H1 (cell line): ENCODE data around the gene CTXN1. TPM values are rescaled to one million over a fixed set of nuclear protein-coding genes. Genes with fewer than 3 reads are reported as not detected.

Experiments
- BCL11A ChIP-seq, 2 experiments: IDR thresholded peaks; one replicate each; pipeline ENCODE4 v1.6.1; 2011; ENCODE audit warnings: low read depth in 2 of 2, low read length in 2 of 2, mild to moderate bottlenecking in 2 of 2
- BRCA1 ChIP-seq: IDR thresholded peaks from 2 replicates; pipeline ENCODE4 v1.6.1; 2012; ENCODE audit warnings: low read depth, low read length, improper control_type of control experiment
- CBX5 ChIP-seq: fragments of 300-800, 300-1000 bp; sonication (generic); IDR thresholded peaks from 2 replicates; pipeline ENCODE4 v1.7.1; 2016; ENCODE audit warnings: antibody characterized with exemption, low read length, low read depth
- CHD2 ChIP-seq: IDR thresholded peaks from 2 replicates; pipeline ENCODE4 v1.6.1; 2012; ENCODE audit warnings: low read length, improper control_type of control experiment
- EGR1 ChIP-seq: IDR thresholded peaks from 2 replicates; pipeline ENCODE4 v1.6.1; 2011; ENCODE audit warnings: low read depth, low read length, borderline replicate concordance
- EP300 ChIP-seq, 2 experiments: IDR thresholded peaks; 1 replicate in 1 of 2; 2 replicates in 1 of 2; pipeline ENCODE4 v1.6.1; 2011 to 2012; ENCODE audit warnings: low read depth in 2 of 2, low read length in 2 of 2, mild to moderate bottlenecking in 2 of 2, borderline replicate concordance in 1 of 2, inconsistent platforms in 1 of 2, moderate library complexity in 1 of 2
- GABPA ChIP-seq: IDR thresholded peaks from 2 replicates; pipeline ENCODE4 v1.6.1; 2011; ENCODE audit warnings: mild to moderate bottlenecking, low read length, moderate library complexity, borderline replicate concordance; ENCODE audit not compliant: insufficient read depth
- KDM4A ChIP-seq: IDR thresholded peaks from one replicate; pipeline ENCODE4 v1.7.1; 2012; ENCODE audit warnings: low read depth, mild to moderate bottlenecking, moderate library complexity, low read length, inconsistent platforms; ENCODE audit not compliant: severe bottlenecking
- KDM5A ChIP-seq: fragments of 200-600 bp; IDR thresholded peaks from 2 replicates; pipeline ENCODE4 v1.7.1; 2012; ENCODE audit warnings: mild to moderate bottlenecking, low read length, inconsistent platforms, mixed read lengths
- MAFK ChIP-seq: IDR thresholded peaks from 2 replicates; pipeline ENCODE4 v1.6.1; 2012; ENCODE audit warnings: low read depth, mild to moderate bottlenecking, improper control_type of control experiment, low read length
- PHF8 ChIP-seq: fragments of 200-600 bp; sonication (generic); conservative IDR thresholded peaks from 2 replicates; pipeline ENCODE4 v1.7.1; 2012; ENCODE audit warnings: low read depth, mild to moderate bottlenecking, inconsistent platforms, low read length, moderate library complexity
- POLR2A ChIP-seq, 2 experiments: IDR thresholded peaks; 1 replicate in 1 of 2; 2 replicates in 1 of 2; pipeline ENCODE4 v1.6.1; 2011; ENCODE audit warnings: low read depth in 2 of 2, low read length in 2 of 2, mild to moderate bottlenecking in 2 of 2; ENCODE audit errors: control extremely low read depth in 1 of 2
- RAD21 ChIP-seq, 2 experiments: IDR thresholded peaks in 1 of 2; conservative IDR thresholded peaks in 1 of 2; 2 replicates each; pipeline ENCODE4 v1.6.1; 2011; ENCODE audit warnings: low read depth in 2 of 2, low read length in 2 of 2, improper control_type of control experiment in 1 of 2, inconsistent platforms in 1 of 2, mild to moderate bottlenecking in 1 of 2, moderate library complexity in 1 of 2
- RBBP5 ChIP-seq: IDR thresholded peaks from 2 replicates; pipeline ENCODE4 v1.7.1; 2012; ENCODE audit warnings: low read depth, mild to moderate bottlenecking, inconsistent platforms, low read length, moderate library complexity, borderline replicate concordance
- SIN3A ChIP-seq, 2 experiments: IDR thresholded peaks in 1 of 2; conservative IDR thresholded peaks in 1 of 2; 2 replicates each; pipeline ENCODE4 v1.6.1; 2011 to 2012; ENCODE audit warnings: low read length in 2 of 2, improper control_type of control experiment in 1 of 2, low read depth in 1 of 2, mild to moderate bottlenecking in 1 of 2
- SP1 ChIP-seq: IDR thresholded peaks from 2 replicates; pipeline ENCODE4 v1.6.1; 2011; ENCODE audit warnings: low read depth, low read length
- SP2 ChIP-seq: IDR thresholded peaks from 2 replicates; pipeline ENCODE4 v1.6.1; 2012; ENCODE audit warnings: mild to moderate bottlenecking, low read length, inconsistent platforms
- SP4 ChIP-seq: IDR thresholded peaks from 2 replicates; pipeline ENCODE4 v1.6.1; 2012; ENCODE audit warnings: low read length, inconsistent platforms
- SRF ChIP-seq: IDR thresholded peaks from 2 replicates; pipeline ENCODE4 v1.6.1; 2011; ENCODE audit warnings: mild to moderate bottlenecking, low read depth, low read length, moderate library complexity
- TAF1 ChIP-seq: IDR thresholded peaks from 2 replicates; pipeline ENCODE4 v1.6.1; 2011; ENCODE audit warnings: mild to moderate bottlenecking, low read depth, low read length
- TCF12 ChIP-seq: IDR thresholded peaks from 2 replicates; pipeline ENCODE4 v1.6.1; 2011; ENCODE audit warnings: low read depth, mild to moderate bottlenecking, low read length
- TEAD4 ChIP-seq: IDR thresholded peaks from 2 replicates; pipeline ENCODE4 v1.6.1; 2012; ENCODE audit warnings: low read depth, low read length, inconsistent platforms, mixed read lengths
- YY1 ChIP-seq: IDR thresholded peaks from 2 replicates; pipeline ENCODE4 v1.6.1; 2011; ENCODE audit warnings: low read depth, mild to moderate bottlenecking, low read length
- polyA plus RNA-seq, 7 experiments: library from polyadenylated mRNA; depleted of rRNA in 3 of 7; stranded (reverse) in 5 of 7; unstranded in 2 of 7; fragments of >200 nt in 5 of 7; fragments of 200-250 nt in 2 of 7; gene quantifications; 1 replicate in 5 of 7; 2 replicates in 1 of 7; 4 replicates in 1 of 7; pipeline versions ENCODE4 v1.2.1 to v1.2.3, GENCODE V29; 2011 to 2013; ENCODE audit warnings: missing spikeins in 2 of 7, mixed read lengths in 2 of 7
- total RNA-seq: library from RNA; stranded (reverse); fragmentation: NEBNext Ultra II Directional; extraction: Animal tissue kit (Norgen Biotek cat#: 25700); gene quantifications from 2 replicates; pipeline ENCODE4 v1.2.1, GENCODE V29; 2021
- TF ChIP-seq, protein P1 (sequence below): IDR thresholded peaks from 2 replicates; pipeline ENCODE4 v1.6.1; 2012; ENCODE audit warnings: inconsistent platforms

CTXN1 gene
- total and polyA plus RNA-seq, 2 of the 8 experiments (the other 6 are each of a cell fraction or from before 2014, with no cell fraction given) = 16.4 to 58.0 TPM

DNA sequence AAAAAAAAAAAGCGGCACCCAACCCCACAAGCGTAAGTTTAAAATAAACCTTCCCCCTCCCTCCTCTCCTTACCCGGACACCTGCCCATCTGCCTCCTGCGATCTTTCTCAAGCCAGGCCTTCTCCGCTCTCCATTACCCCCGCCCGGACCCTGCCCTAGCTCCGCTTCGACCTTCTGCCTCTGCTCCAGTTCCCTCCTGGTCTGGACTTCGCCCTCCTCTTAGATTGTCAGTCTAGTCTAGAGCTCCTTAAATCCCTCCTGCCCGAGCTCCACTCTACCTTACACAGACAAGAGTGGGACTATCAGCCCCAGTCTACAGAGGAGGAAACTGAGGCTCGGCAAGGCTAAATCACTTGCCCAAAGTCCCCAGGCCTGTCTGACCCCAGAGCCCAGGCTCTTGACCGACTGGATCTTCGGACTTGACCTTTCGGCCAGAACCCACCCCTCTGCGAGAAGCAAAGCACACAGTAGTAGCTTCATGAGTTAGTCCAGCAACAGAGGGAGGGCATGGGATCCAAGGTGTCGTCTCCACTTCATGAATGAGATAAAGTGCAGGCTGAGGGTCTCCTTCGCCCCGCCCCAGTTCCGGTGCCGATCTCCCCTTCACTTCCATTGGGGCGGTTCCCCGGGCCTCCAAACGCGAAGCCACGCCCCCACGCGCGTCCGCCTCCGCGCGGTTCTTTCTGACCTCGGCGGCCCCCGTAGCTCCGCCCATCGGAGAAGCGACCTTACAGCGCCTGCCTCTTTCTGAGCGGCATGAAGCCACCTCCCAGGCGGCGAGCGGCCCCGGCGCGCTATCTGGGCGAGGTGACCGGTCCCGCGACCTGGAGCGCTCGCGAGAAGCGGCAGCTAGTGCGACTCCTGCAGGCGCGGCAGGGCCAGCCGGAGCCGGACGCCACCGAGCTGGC lies 6.1 kb downstream of the CTXN1 start, which contains the start of gene SNAPC2 (continued):
- TF ChIP-seq TEAD4 (no peak), CHD2 (peak; percentile 87), YY1 (no peak), KDM5A (no peak), MAFK (no peak), RBBP5 (no peak), PHF8 (peak; percentile 68), SP2 (no peak), POLR2A (IDR thresholded peaks at IDR 0.05; ENCODE audit: control extremely low read depth in 1 of 2, low read depth in 2 of 2, low read length in 2 of 2) (peak in 1 of 2 experiments; percentile 35; a peak in 1 of 3 replicates), TCF12 (no peak), BRCA1 (peak; percentile 40; the same call in 1 of the 2 replicates), RAD21 (IDR thresholded peaks at IDR 0.05 in 1 of 2, conservative IDR thresholded peaks at IDR 0.05 in 1 of 2; ENCODE audit: low read depth in 2 of 2, low read length in 2 of 2) (0 out of 4 replicates have a peak, but pooled peaks of 1 of the 2 experiments have one; percentile 2), SRF (no peak), SIN3A (conservative IDR thresholded peaks at IDR 0.05 in 1 of 2, IDR thresholded peaks at IDR 0.05 in 1 of 2; ENCODE audit: low read depth in 1 of 2, low read length in 2 of 2) (peak in 1 of 2 experiments; percentile 71; a peak in 1 of 4 replicates), SP1 (peak; percentile 70; the same call in 1 of the 2 replicates), GABPA (no peak), EP300 (IDR thresholded peaks at IDR 0.05; ENCODE audit: borderline replicate concordance in 1 of 2, low read depth in 2 of 2, low read length in 2 of 2) (no peak), CBX5 (no peak), EGR1 (peak; percentile 42; the same call in 1 of the 2 replicates), KDM4A (peak; percentile 74), SP4 (peak; percentile 86), BCL11A (IDR thresholded peaks at IDR 0.05; ENCODE audit: low read depth in 2 of 2, low read length in 2 of 2) (no peak), TAF1 (peak; percentile 41; the same call in 1 of the 2 replicates)
- TF ChIP-seq, protein P1, sequence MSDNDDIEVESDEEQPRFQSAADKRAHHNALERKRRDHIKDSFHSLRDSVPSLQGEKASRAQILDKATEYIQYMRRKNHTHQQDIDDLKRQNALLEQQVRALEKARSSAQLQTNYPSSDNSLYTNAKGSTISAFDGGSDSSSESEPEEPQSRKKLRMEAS = peak; percentile 40
